ENCODE data around the gene CERKL. TPM values are rescaled to one million over a fixed set of nuclear protein-coding genes. Genes with fewer than 3 reads are reported as not detected.

CERKL gene
- total RNA-seq, 1 donor from 2014 or later = not detected

DNA sequence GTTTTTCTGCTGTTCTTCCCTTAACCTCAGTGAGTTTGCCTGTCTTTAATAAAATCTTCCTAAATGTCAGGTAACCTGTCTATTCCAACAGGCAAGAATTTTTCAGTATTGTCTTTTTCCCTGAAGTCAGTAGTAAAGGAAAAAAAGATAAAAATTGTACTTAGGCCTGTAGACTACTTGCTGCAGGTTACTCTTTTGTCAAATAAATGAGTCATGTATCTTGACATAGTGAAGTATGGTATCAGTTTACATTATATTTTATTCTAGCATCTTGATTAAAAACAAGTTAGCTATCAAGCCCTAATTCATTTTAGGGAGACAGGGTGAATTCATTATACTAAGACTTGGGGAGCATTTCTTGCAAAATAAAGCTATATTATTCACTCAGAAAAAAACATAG is 139.9 kb downstream of the CERKL start:
- Histone ChIP-seq H3K4me1 (no peaks in the 10 kb centered on the region), H3K27ac (no peak overlapping the region), H3K27me3 (no peaks in the 10 kb centered on the region), H3K4me3 (no peak overlapping the region), H3K9me3 (no peaks in the 10 kb centered on the region), H3K36me3 (no peaks in the 10 kb centered on the region)
- intact Hi-C loops (cut with DNase I) = no loop called here
- TF ChIP-seq, protein P1, sequence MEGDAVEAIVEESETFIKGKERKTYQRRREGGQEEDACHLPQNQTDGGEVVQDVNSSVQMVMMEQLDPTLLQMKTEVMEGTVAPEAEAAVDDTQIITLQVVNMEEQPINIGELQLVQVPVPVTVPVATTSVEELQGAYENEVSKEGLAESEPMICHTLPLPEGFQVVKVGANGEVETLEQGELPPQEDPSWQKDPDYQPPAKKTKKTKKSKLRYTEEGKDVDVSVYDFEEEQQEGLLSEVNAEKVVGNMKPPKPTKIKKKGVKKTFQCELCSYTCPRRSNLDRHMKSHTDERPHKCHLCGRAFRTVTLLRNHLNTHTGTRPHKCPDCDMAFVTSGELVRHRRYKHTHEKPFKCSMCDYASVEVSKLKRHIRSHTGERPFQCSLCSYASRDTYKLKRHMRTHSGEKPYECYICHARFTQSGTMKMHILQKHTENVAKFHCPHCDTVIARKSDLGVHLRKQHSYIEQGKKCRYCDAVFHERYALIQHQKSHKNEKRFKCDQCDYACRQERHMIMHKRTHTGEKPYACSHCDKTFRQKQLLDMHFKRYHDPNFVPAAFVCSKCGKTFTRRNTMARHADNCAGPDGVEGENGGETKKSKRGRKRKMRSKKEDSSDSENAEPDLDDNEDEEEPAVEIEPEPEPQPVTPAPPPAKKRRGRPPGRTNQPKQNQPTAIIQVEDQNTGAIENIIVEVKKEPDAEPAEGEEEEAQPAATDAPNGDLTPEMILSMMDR (IDR thresholded peaks at IDR 0.05) = no peak
- DNase-seq (ENCODE audit: low spot score in 2 of 2) = no peak

DNA sequence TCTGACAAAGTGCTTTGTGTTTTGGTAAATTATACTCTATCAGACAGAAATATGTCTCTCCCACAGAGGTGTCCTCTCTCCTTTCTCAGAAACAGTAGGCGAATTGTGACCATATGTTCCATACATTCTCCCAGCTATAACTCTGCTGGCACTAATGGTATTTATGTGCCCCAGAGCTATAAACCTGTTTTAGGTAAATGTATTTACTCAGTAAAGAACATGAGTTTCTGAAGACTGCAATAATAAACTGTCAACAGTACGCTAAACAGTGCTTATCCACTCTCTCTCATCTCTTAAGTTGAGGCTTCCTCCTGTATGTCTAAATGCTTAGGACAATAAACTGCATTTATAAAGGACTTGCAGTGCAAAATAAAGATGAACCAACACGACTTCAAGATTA is 141.2 kb downstream of the CERKL start:
- Histone ChIP-seq H3K36me3 (no peaks in the 10 kb centered on the region), H3K4me1 (no peaks in the 10 kb centered on the region), H3K9me3 (no peaks in the 10 kb centered on the region), H3K27ac (no peak overlapping the region), H3K4me3 (no peak overlapping the region), H3K27me3 (no peaks in the 10 kb centered on the region)
- intact Hi-C loops (cut with DNase I) = no loop called here
- TF ChIP-seq, protein P1 (IDR thresholded peaks at IDR 0.05) = no peak
- DNase-seq (ENCODE audit: low spot score in 2 of 2) = no peak

DNA sequence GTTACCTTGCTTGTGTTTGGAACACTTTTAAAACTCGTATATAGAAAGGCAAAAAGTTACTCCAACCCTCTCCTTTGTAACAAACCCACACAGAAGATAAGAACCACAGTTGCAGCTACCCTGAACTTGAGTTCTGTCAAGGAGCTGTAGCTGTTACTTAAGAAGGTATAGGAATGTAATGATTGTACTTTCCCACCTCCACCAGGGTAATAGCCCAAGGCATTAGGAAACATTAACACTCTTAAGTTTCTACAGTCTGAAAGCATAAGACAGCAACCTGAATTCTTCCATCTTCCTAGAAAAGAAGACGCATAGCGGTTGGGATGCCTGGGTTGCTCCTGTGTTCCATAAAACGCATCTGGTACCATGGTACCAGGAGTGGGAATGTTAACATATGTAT is 156.7 kb downstream of the CERKL start:
- intact Hi-C loops (cut with DNase I) = no loop called here
- Histone ChIP-seq H3K36me3 (no peaks in the 10 kb centered on the region), H3K27me3 (no peaks in the 10 kb centered on the region), H3K9me3 (no peaks in the 10 kb centered on the region), H3K4me1 (no peaks in the 10 kb centered on the region), H3K4me3 (no peak overlapping the region), H3K27ac (no peak overlapping the region)
- TF ChIP-seq, protein P1 (IDR thresholded peaks at IDR 0.05) = no peak
- DNase-seq (ENCODE audit: low spot score in 2 of 2) = no peak

DNA sequence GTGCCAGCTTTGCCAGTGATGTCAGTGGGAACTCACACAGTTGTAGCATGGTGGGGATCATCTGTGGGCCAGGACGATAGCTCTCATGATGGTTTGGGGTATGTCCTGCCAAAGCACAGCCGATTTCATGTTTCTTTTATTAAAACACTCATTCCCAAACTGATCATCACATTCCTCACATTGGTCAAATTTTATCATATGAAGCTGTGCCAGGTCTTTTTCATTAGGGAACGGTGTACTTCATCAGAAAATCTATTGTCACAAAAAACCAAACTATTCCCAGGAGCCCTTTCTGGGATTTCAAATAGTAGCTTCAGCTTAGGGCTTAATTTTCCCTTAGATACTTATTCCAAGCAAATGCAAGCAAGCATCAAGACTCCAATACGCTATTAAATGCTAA is 157.7 kb downstream of the CERKL start:
- no peaks in the 10 kb centered on the region for H3K9me3 ChIP-seq
- H3K27me3 ChIP-seq = no peaks in the 10 kb centered on the region
- no peaks in the 10 kb centered on the region for H3K36me3 ChIP-seq
- TF ChIP-seq, protein P1 (IDR thresholded peaks at IDR 0.05) = no peak
- H3K4me1 ChIP-seq = no peaks in the 10 kb centered on the region
- H3K4me3 ChIP-seq = no peak overlapping the region
- intact Hi-C loops (cut with DNase I) = no loop called here
- H3K27ac ChIP-seq = no peak overlapping the region
- DNase-seq (ENCODE audit: low spot score in 2 of 2) = no peak

Other genes with a start within 250 kb of the CERKL start
- 6.6 TPM for gene ITGA4, start 199.7 kb downstream of the CERKL start, total RNA-seq
- gene NEUROD1, start 23.4 kb upstream of the CERKL start, total RNA-seq = not detected
- 50.9 TPM for gene ITPRID2, start 234.6 kb upstream of the CERKL start, total RNA-seq